NCI-H1092 treated with DMSO at 0.1 percent for 48 hours (cell line): ENCODE data around the gene KMT2C.
"Not testable (repeated sequence)": the region's sequence is repeated elsewhere in the genome, so short reads cannot be mapped to it uniquely, and the experiment has no call there.

Source experiments
- DNase-seq: peaks from one replicate; lab custom pipeline; 2025; lab: John Stamatoyannopoulos, UW

Gene KMT2C

GRCh38 chr7:152402384-152403250, 33.2 kb downstream of the KMT2C start:
- no peak for DNase-seq

- no peak for DNase-seq
Observed at GRCh38 chr7:152399344-152399743, 36.5 kb downstream of the KMT2C start.

GRCh38 chr7:152395112-152395511, 40.7 kb downstream of the KMT2C start:
- no peak for DNase-seq

- DNase-seq: not testable (repeated sequence)
Observed at GRCh38 chr7:152394214-152394613, 41.6 kb downstream of the KMT2C start.

GRCh38 chr7:152392254-152392653, 43.5 kb downstream of the KMT2C start:
- no peak for DNase-seq

GRCh38 chr7:152386136-152386764, 49.6 kb downstream of the KMT2C start:
- not testable (repeated sequence) for DNase-seq

GRCh38 chr7:152384235-152385200, 51.3 kb downstream of the KMT2C start:
- DNase-seq: not testable (repeated sequence)

- no peak for DNase-seq
Observed at GRCh38 chr7:152383341-152384234, 52.2 kb downstream of the KMT2C start.

- no peak for DNase-seq
Observed at GRCh38 chr7:152382244-152382643, 53.6 kb downstream of the KMT2C start.

- not testable (repeated sequence) for DNase-seq
Observed at GRCh38 chr7:152380931-152381578, 54.7 kb downstream of the KMT2C start.

GRCh38 chr7:152378497-152378896, 57.3 kb downstream of the KMT2C start:
- not testable (repeated sequence) for DNase-seq

- DNase-seq: not testable (repeated sequence)
Observed at GRCh38 chr7:152376716-152377484, 58.9 kb downstream of the KMT2C start.

- DNase-seq: no peak
Observed at GRCh38 chr7:152370297-152370696, 65.5 kb downstream of the KMT2C start.

GRCh38 chr7:152369518-152369917, 66.3 kb downstream of the KMT2C start:
- DNase-seq: no peak

GRCh38 chr7:152367170-152367569, 68.6 kb downstream of the KMT2C start:
- no peak for DNase-seq

- no peak for DNase-seq
Observed at GRCh38 chr7:152366662-152367061, 69.1 kb downstream of the KMT2C start.

GRCh38 chr7:152365982-152366603, 69.7 kb downstream of the KMT2C start:
- DNase-seq: no peak

- DNase-seq: no peak
Observed at GRCh38 chr7:152363798-152364197, 72.0 kb downstream of the KMT2C start.
